GM13977 (cell line): ENCODE data around the gene ATG101.

ENCODE experiments used
- DNase-seq: peaks from one replicate; pipeline ENCODE4 v3.0.0; 2012; ENCODE audit warnings: low spot score
- CTCF ChIP-seq: IDR thresholded peaks from 2 replicates; pipeline ENCODE4 v1.5.1; 2012; ENCODE audit warnings: mild to moderate bottlenecking, control low read depth; ENCODE audit not compliant: insufficient read depth; ENCODE audit errors: extremely low read depth, missing control alignments
- in situ Hi-C: fragments of 300-500 bp; cut with MboI; formaldehyde crosslinking; loops from one replicate; pipeline ENCODE4 v1.12.0; 2022; ENCODE audit warnings: low sequenced_read_pairs, low pct_unique_long_range_greater_than_20kb, mixed read lengths, inconsistent platforms; ENCODE audit not compliant: unreplicated experiment

ATG101 gene

DNA sequence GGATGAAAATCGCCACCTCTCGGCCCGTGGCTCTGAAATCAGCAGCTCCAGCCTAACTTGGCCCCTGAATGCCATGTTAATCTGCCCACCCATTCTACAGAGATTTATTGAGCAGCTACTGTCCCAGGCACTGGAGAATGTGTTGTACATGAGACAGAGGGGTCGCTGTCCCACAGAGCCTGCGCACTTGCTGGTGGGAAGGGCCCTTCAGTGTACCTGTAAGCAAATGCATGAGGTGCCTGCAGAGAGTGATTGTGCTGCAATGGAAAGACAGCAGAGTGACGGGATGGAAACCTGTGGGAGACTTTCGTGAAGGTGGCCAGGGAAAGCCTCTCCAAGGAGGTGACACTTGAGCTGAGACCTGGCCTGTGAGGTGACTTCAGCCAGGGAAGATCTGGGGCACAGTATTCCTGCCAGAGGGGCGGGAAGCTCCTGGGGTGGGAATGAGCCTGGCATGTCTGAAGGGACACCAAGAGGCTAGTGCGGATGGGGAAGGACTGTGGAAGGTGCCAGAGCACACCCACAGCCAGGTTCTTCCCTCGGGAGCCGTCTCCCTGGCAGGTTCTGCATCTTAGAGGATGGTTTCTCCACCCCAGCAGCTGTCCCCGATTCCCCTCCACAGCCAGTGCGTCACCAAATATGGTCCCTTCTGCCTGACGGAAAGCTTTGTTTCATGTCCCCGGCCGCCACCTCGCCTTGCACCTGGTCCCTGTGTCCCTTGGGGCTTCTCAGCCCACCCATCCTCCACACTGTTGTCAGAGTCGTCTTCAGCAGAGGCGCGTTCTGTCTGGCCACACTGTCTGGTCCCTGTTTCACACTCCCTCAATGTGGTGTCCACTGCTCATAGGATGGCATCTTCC lies 18.4 kb downstream of the ATG101 start:
- in situ Hi-C loops = loop anchor here (10.0 kb wide), 1 partner anchor 53 kb away; no protein-coding TSS in a partner anchor
- DNase-seq = peak; percentile 45
- no peak for TF ChIP-seq CTCF

- in situ Hi-C loops = loop anchor here (10.0 kb wide), 1 partner anchor 55 kb away; no protein-coding TSS in a partner anchor
- TF ChIP-seq CTCF = no peak
- DNase-seq = no peak
Observed at GRCh38 chr12:52089491-52089890, 19.7 kb downstream of the ATG101 start.

DNA sequence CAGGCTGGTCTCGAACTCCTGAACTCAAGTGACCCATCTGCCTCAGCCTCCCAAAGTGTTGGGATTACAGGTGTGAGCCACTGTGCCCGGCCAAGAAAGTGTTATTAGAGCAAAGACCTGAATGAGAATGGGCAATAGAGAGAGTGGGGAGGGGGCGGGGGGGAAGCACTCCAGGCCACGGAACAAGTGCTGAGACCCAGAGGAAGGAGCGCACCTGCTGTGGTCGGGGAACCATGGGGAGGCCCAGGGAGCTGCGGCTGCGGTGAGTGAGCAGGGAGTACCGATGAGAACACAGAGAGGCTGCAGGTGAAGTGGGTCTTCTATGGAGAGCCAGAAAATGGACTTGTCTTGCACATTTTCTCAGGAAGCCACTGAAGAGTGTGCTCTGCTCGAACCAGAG lies 20.5 kb downstream of the ATG101 start:
- DNase-seq = peak; percentile 9
- in situ Hi-C loops = no loop called here

DNA sequence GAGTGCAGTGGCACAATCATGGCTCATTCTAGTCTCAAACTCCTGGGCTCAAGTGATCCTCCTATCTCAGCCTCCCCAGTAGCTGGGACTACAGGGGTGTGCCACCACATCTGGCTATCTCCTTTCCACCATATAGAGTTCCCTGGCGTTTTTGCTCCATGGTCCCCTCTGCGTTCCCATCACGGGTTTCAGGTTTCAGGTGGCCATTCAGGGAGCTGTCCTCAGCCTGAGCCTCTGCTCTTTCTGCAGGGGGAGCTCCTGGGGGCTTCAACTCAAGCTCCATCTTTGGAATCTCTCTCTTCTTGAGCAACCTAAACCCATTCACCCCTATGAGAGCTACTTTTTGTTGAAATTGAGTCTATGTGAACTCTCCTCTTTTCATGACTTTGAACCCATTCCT lies 21.3 kb downstream of the ATG101 start:
- DNase-seq = peak; percentile 6
- in situ Hi-C loops = no loop called here
- no peak for TF ChIP-seq CTCF

More for the DNA sequence above, 20.5 kb downstream of the ATG101 start:
- no peak for TF ChIP-seq CTCF

- no peak for DNase-seq
- in situ Hi-C loops = no loop called here
- no peak for TF ChIP-seq CTCF
Observed at GRCh38 chr12:52091869-52092268, 22.1 kb downstream of the ATG101 start.

- TF ChIP-seq CTCF = no peak
- in situ Hi-C loops = no loop called here
- no peak for DNase-seq
Observed at GRCh38 chr12:52093346-52093745, 23.6 kb downstream of the ATG101 start.
